HepG2 (cell line): Measurements from ENCODE around the gene KCNJ13.

Experiments
- NFRKB ChIP-seq: fragments of 450-650 bp; IDR thresholded peaks from 2 replicates; pipeline ENCODE4 v1.6.1; 2017
- PCBP1 ChIP-seq: fragments of 200-400 bp; formaldehyde crosslinking; IDR thresholded peaks from 2 replicates; pipeline ENCODE4 v1.6.1; 2017; ENCODE audit warnings: mild to moderate bottlenecking, low read depth, low read length, borderline replicate concordance
- POLR2A ChIP-seq, 2 experiments: IDR thresholded peaks; 2 replicates each; pipeline ENCODE4 v1.6.1; 2011; ENCODE audit warnings: low read depth in 2 of 2, low read length in 2 of 2, mild to moderate bottlenecking in 1 of 2, moderate library complexity in 1 of 2; ENCODE audit not compliant: insufficient read depth in 1 of 2
- SMAD1 ChIP-seq: sonication (generic); formaldehyde crosslinking; IDR thresholded peaks from 2 replicates; pipeline ENCODE4 v1.4.0; 2020; ENCODE audit warnings: missing genetic modification reagents, low read depth, mild to moderate bottlenecking, borderline replicate concordance
- TF ChIP-seq, protein P1 (sequence below), 2 experiments: sonication (generic) in 1 of 2; formaldehyde crosslinking in 1 of 2; IDR thresholded peaks; 2 replicates each; pipeline versions ENCODE4 v1.4.0 to v1.6.1; 2018 to 2020; ENCODE audit warnings: missing genetic modification reagents in 2 of 2, borderline replicate concordance in 1 of 2, low read depth in 1 of 2, mild to moderate bottlenecking in 1 of 2, missing biosample characterization in 1 of 2
- TF ChIP-seq, protein P2 (sequence below): sonication (generic); formaldehyde crosslinking; IDR thresholded peaks from 2 replicates; pipeline ENCODE4 v1.8.1; 2023; ENCODE audit warnings: mild to moderate bottlenecking, moderate library complexity, missing genetic modification reagents
- TF ChIP-seq, protein P3 (sequence below): sonication (generic); formaldehyde crosslinking; IDR thresholded peaks from 2 replicates; pipeline ENCODE4 v1.4.0; 2020; ENCODE audit warnings: missing genetic modification reagents

DNA sequence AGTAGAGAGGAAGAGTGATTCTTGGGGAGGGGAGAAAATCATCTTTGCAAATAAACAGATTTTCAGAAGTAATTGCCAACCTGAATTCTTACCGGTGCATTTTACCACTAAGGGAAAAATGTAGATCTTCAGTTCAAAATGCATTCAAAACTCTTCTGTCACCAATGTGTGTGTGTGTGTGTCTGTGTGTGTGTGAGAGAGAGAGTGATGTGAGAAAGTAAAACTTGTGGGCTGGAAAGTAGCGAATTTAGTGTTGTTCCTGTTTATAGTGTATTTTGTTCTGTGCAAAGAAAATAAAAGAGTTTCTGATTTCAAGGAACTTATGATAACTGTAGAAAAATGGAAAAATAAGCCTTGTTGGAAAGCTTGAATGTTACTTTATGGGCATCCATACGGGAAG, 27.0 kb downstream of the KCNJ13 start:
- TF ChIP-seq, protein P1, sequence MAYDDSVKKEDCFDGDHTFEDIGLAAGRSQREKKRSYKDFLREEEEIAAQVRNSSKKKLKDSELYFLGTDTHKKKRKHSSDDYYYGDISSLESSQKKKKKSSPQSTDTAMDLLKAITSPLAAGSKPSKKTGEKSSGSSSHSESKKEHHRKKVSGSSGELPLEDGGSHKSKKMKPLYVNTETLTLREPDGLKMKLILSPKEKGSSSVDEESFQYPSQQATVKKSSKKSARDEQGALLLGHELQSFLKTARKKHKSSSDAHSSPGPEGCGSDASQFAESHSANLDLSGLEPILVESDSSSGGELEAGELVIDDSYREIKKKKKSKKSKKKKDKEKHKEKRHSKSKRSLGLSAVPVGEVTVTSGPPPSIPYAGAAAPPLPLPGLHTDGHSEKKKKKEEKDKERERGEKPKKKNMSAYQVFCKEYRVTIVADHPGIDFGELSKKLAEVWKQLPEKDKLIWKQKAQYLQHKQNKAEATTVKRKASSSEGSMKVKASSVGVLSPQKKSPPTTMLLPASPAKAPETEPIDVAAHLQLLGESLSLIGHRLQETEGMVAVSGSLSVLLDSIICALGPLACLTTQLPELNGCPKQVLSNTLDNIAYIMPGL (CRISPR knock-in tag; IDR thresholded peaks at IDR 0.05; ENCODE audit: borderline replicate concordance in 1 of 2, low read depth in 1 of 2), result no peak
- no peak for TF ChIP-seq PCBP1
- no peak for TF ChIP-seq POLR2A (IDR thresholded peaks at IDR 0.05; ENCODE audit: insufficient read depth in 1 of 2, low read depth in 2 of 2, low read length in 2 of 2)
- TF ChIP-seq, protein P2, sequence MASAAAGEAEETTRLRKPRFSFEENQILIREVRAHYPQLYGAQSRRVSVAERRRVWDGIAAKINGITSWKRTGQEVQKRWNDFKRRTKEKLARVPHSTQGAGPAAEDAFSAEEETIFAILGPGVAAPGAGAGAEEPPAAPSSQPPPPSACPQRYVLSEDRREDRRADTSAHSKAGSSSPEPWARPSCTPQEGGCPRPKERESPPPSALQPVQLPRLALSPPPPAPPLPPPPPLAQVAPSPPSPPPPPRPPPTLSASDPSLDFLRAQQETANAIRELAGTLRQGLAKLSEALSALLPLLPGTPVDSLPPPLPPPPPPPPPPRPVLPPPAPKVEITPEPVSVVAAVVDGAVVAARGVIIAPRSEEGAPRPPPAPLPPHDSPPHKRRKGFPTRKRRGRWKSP, result no peak
- no peak for TF ChIP-seq NFRKB
- TF ChIP-seq SMAD1, result no peak
- TF ChIP-seq, protein P3, sequence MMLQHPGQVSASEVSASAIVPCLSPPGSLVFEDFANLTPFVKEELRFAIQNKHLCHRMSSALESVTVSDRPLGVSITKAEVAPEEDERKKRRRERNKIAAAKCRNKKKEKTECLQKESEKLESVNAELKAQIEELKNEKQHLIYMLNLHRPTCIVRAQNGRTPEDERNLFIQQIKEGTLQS (CRISPR knock-in tag), result no peak
